H1 (cell line): ENCODE measurements around the gene CACNA2D3.

ENCODE experiments used
- ATF2 ChIP-seq: IDR thresholded peaks from 2 replicates; pipeline ENCODE4 v1.6.1; 2012; ENCODE audit warnings: low read length, inconsistent platforms
- CTCF ChIP-seq, 3 experiments: IDR thresholded peaks; 1 replicate in 2 of 3; 2 replicates in 1 of 3; pipeline versions ENCODE4 v1.5.1 to v1.6.1; 2011; ENCODE audit warnings: low read length in 3 of 3, mild to moderate bottlenecking in 3 of 3, inconsistent platforms in 2 of 3, low read depth in 1 of 3, moderate library complexity in 1 of 3; ENCODE audit not compliant: insufficient read depth in 1 of 3; ENCODE audit errors: control extremely low read depth in 1 of 3
- GTF2F1 ChIP-seq: IDR thresholded peaks from 2 replicates; pipeline ENCODE4 v1.6.1; 2012; ENCODE audit warnings: low read depth, low read length, improper control_type of control experiment, borderline replicate concordance
- HDAC6 ChIP-seq: IDR thresholded peaks from one replicate; pipeline ENCODE4 v1.7.1; 2012; ENCODE audit warnings: low read depth, mild to moderate bottlenecking, inconsistent platforms, low read length, moderate library complexity
- POLR2A ChIP-seq, 2 experiments: IDR thresholded peaks; 1 replicate in 1 of 2; 2 replicates in 1 of 2; pipeline ENCODE4 v1.6.1; 2011; ENCODE audit warnings: low read depth in 2 of 2, low read length in 2 of 2, mild to moderate bottlenecking in 2 of 2; ENCODE audit errors: control extremely low read depth in 1 of 2
- SRF ChIP-seq: IDR thresholded peaks from 2 replicates; pipeline ENCODE4 v1.6.1; 2011; ENCODE audit warnings: mild to moderate bottlenecking, low read depth, low read length, moderate library complexity
- SUZ12 ChIP-seq: fragments of 200-600 bp; sonication (generic); IDR thresholded peaks from 2 replicates; pipeline ENCODE4 v1.6.1; 2012; ENCODE audit warnings: mild to moderate bottlenecking, inconsistent platforms, low read length, moderate library complexity, mixed read lengths

GRCh38 chr3:55065331-55065730, 943.0 kb downstream of the CACNA2D3 start:
- TF ChIP-seq CTCF (IDR thresholded peaks at IDR 0.05; ENCODE audit: control extremely low read depth in 1 of 3, insufficient read depth in 1 of 3, low read depth in 1 of 3, low read length in 3 of 3) (no peak), SRF (no peak), ATF2 (no peak), HDAC6 (no peak), POLR2A (IDR thresholded peaks at IDR 0.05; ENCODE audit: control extremely low read depth in 1 of 2, low read depth in 2 of 2, low read length in 2 of 2) (no peak), GTF2F1 (no peak), SUZ12 (no peak)
